GM19468 (cell line): ENCODE data around the gene BRF1.

Experiments
- ATAC-seq: cut with Tn5 transposase; IDR thresholded peaks from one replicate; pipeline ENCODE4 v1.9.1; 2021; ENCODE audit warnings: mild to moderate bottlenecking, moderate library complexity, moderate number of reproducible peaks; ENCODE audit not compliant: unreplicated experiment; ENCODE audit errors: extremely low read depth

The BRF1 gene

DNA sequence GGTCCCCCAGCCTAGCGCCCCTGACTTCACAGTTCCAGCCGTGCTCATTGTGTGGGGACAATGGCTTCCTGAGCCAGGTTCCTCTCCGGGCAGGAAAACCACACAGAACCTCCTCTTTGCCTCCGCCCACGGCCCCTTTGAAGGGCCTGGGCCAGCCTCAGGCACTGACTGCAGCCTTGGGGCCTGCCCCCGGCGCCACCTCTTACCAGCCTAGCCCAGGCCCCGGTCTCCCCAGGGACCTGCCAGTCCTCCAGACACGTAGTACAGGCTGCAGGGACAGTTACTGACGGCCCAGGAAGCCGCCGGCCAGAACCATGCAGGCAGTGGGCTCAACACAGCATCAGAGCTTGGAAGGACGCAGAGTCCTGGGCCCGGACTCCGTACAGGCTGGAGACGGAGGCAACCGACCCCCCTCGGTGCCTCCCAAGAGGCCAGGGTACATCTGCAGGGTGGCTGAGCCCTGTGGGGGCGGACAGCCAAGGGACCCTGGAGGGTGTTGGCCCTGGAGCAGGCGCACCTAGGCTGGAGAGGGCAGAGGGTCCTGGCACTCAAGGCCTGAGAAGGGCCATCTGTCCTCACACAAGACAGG, 98.8 kb downstream of the BRF1 start:
- no peak for ATAC-seq

DNA sequence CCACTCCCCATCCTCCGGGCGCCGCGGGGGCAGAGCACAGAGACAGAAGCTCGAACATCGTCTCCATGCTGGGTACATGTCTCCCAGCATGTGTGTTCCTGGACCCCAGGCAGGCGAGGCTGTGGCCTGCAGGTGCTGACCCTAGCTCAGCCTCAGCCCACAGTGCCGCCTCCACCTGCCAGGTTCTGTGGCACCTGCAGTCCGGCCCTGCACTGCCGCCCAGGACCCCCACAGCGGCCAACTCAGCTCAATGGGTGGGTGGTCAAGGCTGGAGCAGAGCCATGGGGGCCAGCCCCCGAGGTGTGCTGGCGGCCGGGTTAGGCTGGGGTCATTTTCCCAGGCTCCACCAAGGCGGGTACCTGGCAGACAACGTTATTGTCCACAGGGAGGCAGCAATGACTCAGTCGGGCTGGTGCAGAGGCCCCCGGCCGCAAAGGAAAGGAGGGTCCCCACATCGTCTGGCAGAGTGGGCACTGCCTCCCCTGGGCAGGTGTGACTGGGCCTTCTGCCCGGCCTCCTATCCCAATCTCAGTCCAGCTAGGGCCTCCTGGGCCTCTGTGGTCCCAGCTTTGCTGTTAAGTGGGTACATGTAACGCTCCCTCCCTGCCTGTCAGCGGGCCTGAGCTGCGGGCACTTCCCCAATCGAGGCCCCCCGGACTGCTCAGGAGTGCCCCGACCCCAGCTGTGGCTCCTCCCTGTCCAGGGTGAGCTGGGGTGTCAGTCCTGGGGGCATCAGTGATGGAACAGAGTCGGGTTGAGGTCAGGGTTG, 99.5 kb downstream of the BRF1 start:
- no peak for ATAC-seq

DNA sequence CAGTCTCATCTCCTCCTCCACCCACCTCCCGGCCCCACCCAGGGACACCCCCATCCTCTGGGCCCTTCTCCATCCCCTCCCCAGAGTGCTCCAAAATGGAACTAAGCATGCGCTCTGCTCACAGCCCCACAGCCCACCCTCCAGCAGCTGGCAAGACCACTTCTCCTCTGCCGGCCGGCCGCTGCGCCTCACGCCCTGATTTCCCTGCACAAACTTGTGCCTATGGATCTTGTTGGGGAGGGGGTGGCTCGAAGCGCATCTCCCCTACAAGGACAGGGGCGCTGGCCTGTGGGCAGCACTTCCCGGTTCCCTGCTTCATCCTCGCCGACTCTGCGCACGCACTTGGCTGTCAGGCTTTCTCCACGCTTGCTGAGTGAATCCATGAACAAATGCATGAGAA, 100.2 kb downstream of the BRF1 start:
- ATAC-seq: no peak

- no peak for ATAC-seq
Observed at GRCh38 chr14:105200074-105200473, 100.7 kb downstream of the BRF1 start.

DNA sequence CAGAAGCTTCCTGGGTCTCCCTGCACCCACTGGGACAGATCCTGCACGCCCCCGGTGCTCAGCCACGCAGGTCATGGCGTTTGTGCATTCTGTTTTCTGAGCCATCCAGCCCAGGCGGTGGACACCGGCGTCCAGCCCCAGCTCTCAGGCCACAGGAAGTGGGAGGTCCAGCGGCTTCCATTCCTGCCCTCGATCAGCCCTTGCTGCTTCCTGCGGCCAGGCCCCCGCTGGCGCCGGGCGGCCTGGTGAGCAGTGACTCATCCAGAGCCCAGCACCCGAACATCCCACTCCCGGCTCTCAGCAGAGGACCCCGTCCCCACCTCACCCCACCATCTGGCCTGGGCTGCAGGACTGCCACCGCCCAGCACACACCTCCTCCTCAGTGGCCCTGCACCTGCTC, 101.7 kb downstream of the BRF1 start:
- no peak for ATAC-seq

DNA sequence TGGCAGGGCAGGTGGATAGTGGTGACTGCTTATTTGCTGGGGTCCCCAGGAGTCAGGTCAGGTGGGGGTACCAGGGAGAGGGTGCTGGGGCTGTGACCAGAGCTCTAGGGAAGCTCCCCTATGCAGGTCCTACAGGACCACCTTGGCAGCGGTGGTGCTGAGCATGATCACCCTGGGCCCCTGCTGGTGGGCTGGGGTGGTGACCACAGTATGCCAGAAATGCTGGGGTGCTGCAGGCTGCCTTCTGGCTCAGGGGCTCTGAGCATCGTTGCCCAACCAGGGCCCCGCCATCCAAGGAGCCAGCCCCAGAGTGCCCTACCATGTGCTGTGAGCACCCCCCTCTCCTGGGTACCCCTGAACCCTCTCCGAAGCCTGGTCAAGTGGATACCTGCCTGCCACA, 102.2 kb downstream of the BRF1 start:
- ATAC-seq: no peak

DNA sequence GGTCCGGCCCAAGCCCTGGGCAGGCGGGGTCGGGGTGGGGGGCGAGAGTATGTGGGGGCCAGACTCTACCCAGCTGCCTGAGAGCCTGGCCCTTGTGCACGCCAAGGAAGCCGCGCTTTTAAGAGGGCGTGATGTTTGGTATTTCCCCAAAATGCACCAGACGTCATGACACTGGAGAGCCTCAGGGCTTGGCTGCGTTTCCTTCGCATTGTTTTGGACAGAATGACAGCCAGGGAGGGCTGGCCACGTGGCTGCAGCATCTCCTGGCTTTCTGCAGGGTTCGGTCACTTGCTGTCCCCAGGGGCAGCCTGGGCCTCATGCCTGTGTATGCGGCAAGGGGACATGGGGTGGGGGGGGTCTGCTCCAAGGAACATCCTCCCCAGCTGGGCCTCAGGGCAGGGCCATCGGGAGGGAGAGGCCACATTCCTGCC, 103.6 kb downstream of the BRF1 start:
- ATAC-seq: no peak

GRCh38 chr14:105196265-105196960, 104.4 kb downstream of the BRF1 start:
- no peak for ATAC-seq

DNA sequence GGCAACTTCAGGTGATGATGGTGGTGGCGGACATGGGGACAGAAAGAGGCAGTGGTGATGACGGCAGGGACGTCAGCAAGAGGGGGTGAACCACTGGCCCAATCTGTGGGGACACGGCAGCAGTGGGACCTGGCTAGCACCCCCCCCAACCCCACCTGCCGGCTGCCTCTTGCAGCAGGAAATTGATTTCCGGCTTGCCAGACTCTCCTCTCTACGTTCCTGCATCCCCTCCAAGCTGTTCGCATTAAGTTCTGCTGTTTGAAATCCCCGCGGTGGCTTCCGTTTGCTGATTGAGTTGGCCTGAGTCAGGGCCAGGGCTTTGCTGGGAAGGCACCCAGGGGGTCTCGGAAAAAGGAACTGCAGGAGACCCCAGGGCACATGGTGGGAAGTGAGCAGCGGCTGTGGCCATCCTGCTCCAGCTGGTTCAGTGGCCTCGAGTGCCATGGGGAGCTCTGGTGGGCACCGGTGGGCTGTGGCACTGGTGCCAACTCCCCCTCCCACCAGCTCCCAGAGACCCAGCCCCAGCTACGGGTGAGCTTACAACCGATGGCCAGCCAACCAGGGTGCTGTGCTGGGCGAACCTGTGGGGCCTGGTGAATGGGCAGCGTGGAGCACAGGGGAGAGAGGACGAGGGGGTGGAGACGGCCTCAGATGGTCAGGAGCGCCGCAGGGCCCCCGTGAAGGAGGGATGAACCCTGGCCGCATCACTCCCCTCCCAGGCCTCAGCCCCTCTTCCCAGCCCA, 105.1 kb downstream of the BRF1 start:
- ATAC-seq: no peak

- no peak for ATAC-seq
Observed at GRCh38 chr14:105195051-105195450, 105.8 kb downstream of the BRF1 start.

- no peak for ATAC-seq
Observed at GRCh38 chr14:105193916-105194782, 106.7 kb downstream of the BRF1 start.

GRCh38 chr14:105192866-105193731, 107.7 kb downstream of the BRF1 start:
- no peak for ATAC-seq

DNA sequence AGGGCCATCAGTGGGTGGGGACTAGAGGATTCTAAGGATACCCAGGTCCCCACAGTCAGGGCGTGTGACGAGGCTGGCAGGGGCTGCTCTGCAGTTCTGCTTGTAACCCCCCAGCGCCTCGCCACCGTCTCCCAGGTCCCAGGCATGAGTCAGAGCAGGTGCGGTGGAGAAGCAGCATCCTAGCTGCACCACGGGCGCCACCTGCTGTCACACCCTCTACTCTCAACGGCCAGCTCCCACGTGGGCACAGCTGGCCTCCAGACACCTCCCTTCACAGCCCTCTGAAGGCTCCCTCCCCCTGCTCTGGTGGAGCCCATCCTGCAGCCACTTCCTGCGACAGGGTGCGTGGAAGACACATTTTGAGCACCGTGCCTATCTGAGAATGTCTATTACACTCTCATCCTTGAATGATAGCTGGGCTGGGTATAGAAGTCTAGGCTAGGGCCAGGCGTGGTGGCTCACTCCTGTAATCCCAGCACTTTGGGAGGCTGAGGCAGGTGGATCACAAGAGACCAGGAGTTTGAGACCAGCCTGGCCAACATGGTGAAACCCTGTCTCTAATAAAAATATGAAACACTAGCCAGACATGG, 112.8 kb downstream of the BRF1 start:
- ATAC-seq: no peak

- no peak for ATAC-seq
Observed at GRCh38 chr14:105187116-105187515, 113.7 kb downstream of the BRF1 start.

DNA sequence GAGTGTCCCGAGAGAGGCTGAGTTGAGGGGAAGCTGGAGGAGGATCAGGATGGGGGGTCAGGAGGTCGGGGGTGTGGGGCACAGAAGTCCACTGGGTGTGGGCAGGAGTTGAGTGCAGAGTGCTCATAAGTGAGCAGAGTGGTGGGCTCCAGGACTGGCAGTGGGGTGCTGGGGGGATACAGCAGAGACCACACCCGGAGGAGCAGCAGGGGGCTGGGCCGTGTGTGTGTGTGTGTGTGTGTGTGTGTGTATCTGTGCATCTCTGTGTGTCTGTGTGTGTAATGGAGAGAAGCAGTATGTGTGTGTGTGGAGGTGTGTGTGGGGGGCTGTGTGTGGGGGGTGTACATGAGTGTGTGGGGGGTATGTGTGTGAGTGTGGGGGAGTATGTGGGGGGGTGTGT, 114.8 kb downstream of the BRF1 start:
- no peak for ATAC-seq

DNA sequence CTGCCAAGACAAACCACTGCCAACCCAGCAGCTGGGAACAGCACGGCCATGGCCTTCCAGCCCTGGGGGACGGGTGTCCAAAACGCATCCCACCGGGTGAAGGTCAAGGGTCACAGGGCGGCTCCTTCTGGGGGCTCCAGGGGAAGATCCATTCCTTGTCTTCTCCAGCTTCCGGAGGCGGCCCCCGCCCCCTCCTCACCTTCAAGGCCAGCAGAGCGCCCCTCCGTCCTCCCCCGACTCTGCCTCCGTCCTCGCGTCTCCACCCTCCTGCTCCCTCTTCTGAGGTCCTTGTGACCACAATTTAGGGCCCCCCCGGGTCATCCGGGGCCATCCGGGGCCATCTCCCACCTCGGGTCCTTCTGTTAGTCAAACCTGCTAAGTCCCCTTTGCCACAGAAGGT, 115.8 kb downstream of the BRF1 start:
- ATAC-seq: no peak

- no peak for ATAC-seq
Observed at GRCh38 chr14:105184461-105184860, 116.3 kb downstream of the BRF1 start.

DNA sequence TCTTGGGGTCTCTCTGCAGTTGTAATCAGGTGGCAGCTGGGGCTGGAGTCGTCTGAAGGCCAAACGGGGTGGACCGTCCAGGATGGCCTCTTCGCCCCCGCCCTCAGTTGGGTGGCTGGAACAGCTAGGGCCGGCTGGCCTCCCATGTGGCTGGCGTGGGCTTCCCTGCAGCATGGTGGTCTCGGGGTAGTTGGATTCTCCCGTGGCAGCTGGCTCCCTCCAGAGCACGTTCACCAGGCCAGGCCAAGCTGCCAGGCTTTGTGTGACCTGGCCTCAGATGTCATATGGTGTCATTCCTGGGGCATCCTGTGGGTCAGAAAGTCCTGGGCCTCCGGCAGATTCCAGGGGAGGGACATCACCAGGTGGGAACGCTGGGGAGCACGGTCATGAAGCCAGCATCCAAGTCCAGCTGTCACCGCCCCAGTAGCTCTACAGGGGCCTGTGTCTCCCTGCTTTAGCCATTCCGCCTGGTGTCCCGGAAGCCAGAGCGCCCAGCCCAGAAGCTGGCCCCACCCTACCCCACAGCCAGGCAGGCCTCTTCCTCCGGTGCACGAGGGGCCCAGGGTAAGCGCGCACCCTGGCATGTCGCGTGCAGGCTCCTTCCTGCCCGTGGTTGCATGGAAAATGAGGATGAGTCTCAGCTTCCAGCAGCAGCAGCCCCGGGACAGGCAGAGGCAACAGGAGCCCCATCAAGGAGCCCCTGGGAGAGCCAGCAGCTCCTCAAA, 118.3 kb downstream of the BRF1 start:
- ATAC-seq: no peak
